Mammary epithelial cell (primary cell): Measurements from ENCODE around the gene BCDIN3D.

Experiments
- CTCF ChIP-seq, 2 donors: IDR thresholded peaks in 1 of 2; conservative IDR thresholded peaks in 1 of 2; 2 replicates each; pipeline ENCODE4 v1.5.1; 2011 to 2012; ENCODE audit warnings: inconsistent platforms in 2 of 2, low read length in 2 of 2, mild to moderate bottlenecking in 2 of 2, control low read depth in 1 of 2, low read depth in 1 of 2; ENCODE audit not compliant: insufficient read depth in 1 of 2; ENCODE audit errors: extremely low read depth in 1 of 2
- EZH2 ChIP-seq: IDR thresholded peaks from 2 replicates; pipeline ENCODE4 v1.6.1; 2012; ENCODE audit warnings: low read length, inconsistent platforms, borderline replicate concordance

- TF ChIP-seq CTCF (conservative IDR thresholded peaks at IDR 0.05 in 1 of 2, IDR thresholded peaks at IDR 0.05 in 1 of 2; ENCODE audit: extremely low read depth in 1 of 2, insufficient read depth in 1 of 2, low read depth in 1 of 2, low read length in 2 of 2) = no peak
- TF ChIP-seq EZH2 = no peak
Measured at GRCh38 chr12:49867570-49868341, 24.9 kb upstream of the BCDIN3D start.
